ENCODE measurements around the gene KIFAP3.
A peak's percentile ranks its signal among the peaks of the same experiment; 100 is the strongest.

Gene KIFAP3

GRCh38 chr1:169915150-169915549 is 159.3 kb downstream of the KIFAP3 start:
- DNase-seq = no peak

GRCh38 chr1:169914531-169914930 is 160.0 kb downstream of the KIFAP3 start:
- no peak for DNase-seq

GRCh38 chr1:169909499-169909898 is 165.0 kb downstream of the KIFAP3 start:
- DNase-seq = no peak

GRCh38 chr1:169906938-169907337 is 167.6 kb downstream of the KIFAP3 start:
- no peak for DNase-seq

GRCh38 chr1:169904834-169905233 is 169.7 kb downstream of the KIFAP3 start:
- DNase-seq = no peak

GRCh38 chr1:169902751-169903150 is 171.7 kb downstream of the KIFAP3 start:
- no peak for DNase-seq

- DNase-seq = no peak
These were observed 173.4 kb downstream of the KIFAP3 start for GRCh38 chr1:169901115-169901514.

- DNase-seq = no peak
These were observed 173.9 kb downstream of the KIFAP3 start for GRCh38 chr1:169900571-169900970.

- DNase-seq = no peak
These were observed 174.8 kb downstream of the KIFAP3 start for GRCh38 chr1:169899519-169900217.

GRCh38 chr1:169896013-169896412 is 178.5 kb downstream of the KIFAP3 start:
- DNase-seq = no peak

GRCh38 chr1:169894424-169895145 is 179.9 kb downstream of the KIFAP3 start:
- no peak for DNase-seq

GRCh38 chr1:169893645-169894423 is 180.7 kb downstream of the KIFAP3 start, which contains the start of gene SCYL3:
TSS of gene SCYL3 (minus strand) at chr1:169893896. CDS start at chr1:169888840, 5,056 bp downstream.
- DNase-seq = peak; percentile 99

GRCh38 chr1:169892927-169893644 is 181.4 kb downstream of the KIFAP3 start:
- DNase-seq = no peak

- DNase-seq = no peak
These were observed 182.1 kb downstream of the KIFAP3 start for GRCh38 chr1:169892176-169892926.

GRCh38 chr1:169891539-169891885 is 183.0 kb downstream of the KIFAP3 start:
- no peak for DNase-seq

GRCh38 chr1:169890761-169891538 is 183.5 kb downstream of the KIFAP3 start:
- DNase-seq = no peak

- no peak for DNase-seq
These were observed 184.6 kb downstream of the KIFAP3 start for GRCh38 chr1:169889871-169890270.

- DNase-seq = no peak
These were observed 187.6 kb downstream of the KIFAP3 start for GRCh38 chr1:169886931-169887330.

GRCh38 chr1:169886422-169886821 is 188.1 kb downstream of the KIFAP3 start:
- DNase-seq = no peak

GRCh38 chr1:169885207-169885606 is 189.3 kb downstream of the KIFAP3 start:
- no peak for DNase-seq

GRCh38 chr1:169884634-169885033 is 189.9 kb downstream of the KIFAP3 start:
- no peak for DNase-seq

Data from DMS153 (cell line).